Measurements from ENCODE around the gene NOSIP. TPM values are rescaled to one million over a fixed set of nuclear protein-coding genes. Genes with fewer than 3 reads are reported as not detected.

NOSIP gene
- polyA plus RNA-seq, 1 donor, result 61.9 TPM

- no peak for DNase-seq
These were observed 72.4 kb downstream of the NOSIP start for GRCh38 chr19:49507803-49508494.

GRCh38 chr19:49506575-49507105 lies 73.7 kb downstream of the NOSIP start:
- no peak for DNase-seq

Other genes with a start within 250 kb of the NOSIP start
- gene CD37, start 245.2 kb downstream of the NOSIP start, polyA plus RNA-seq (ENCODE audit: insufficient read length), result 53.3 TPM
- gene TEAD2, start 218.1 kb downstream of the NOSIP start, polyA plus RNA-seq (ENCODE audit: insufficient read length), result 92.8 TPM
- gene DKKL1, start 216.7 kb downstream of the NOSIP start, polyA plus RNA-seq (ENCODE audit: insufficient read length), result 5.0 TPM
- 0.17 TPM for gene KASH5, start 192.3 kb downstream of the NOSIP start, polyA plus RNA-seq (ENCODE audit: insufficient read length)
- gene PTH2, start 157.1 kb downstream of the NOSIP start, polyA plus RNA-seq (ENCODE audit: insufficient read length), result not detected
- gene GFY, start 155.2 kb downstream of the NOSIP start, polyA plus RNA-seq (ENCODE audit: insufficient read length), result not detected
- gene SLC17A7, start 139.0 kb downstream of the NOSIP start, polyA plus RNA-seq (ENCODE audit: insufficient read length), result 0.43 TPM
- gene PIH1D1, start 128.7 kb downstream of the NOSIP start, polyA plus RNA-seq (ENCODE audit: insufficient read length), result 91.6 TPM
- 16.6 TPM for gene ALDH16A1, start 127.3 kb downstream of the NOSIP start, polyA plus RNA-seq (ENCODE audit: insufficient read length)
- gene FLT3LG, start 106.3 kb downstream of the NOSIP start, polyA plus RNA-seq (ENCODE audit: insufficient read length), result 3.3 TPM
- gene RPL13A, start 92.9 kb downstream of the NOSIP start, polyA plus RNA-seq (ENCODE audit: insufficient read length), result 2,088 TPM
- 2,367 TPM for gene RPS11, start 84.1 kb downstream of the NOSIP start, polyA plus RNA-seq (ENCODE audit: insufficient read length)
- gene FCGRT, start 67.9 kb downstream of the NOSIP start, polyA plus RNA-seq (ENCODE audit: insufficient read length), result 222 TPM
- gene RCN3, start 52.6 kb downstream of the NOSIP start, polyA plus RNA-seq (ENCODE audit: insufficient read length), result 14.6 TPM
- 7.3 TPM for gene PRRG2, start 760 bp upstream of the NOSIP start, polyA plus RNA-seq (ENCODE audit: insufficient read length)
- 20.7 TPM for gene PRR12, start 10.6 kb upstream of the NOSIP start, polyA plus RNA-seq (ENCODE audit: insufficient read length)
- gene RRAS, start 59.6 kb upstream of the NOSIP start, polyA plus RNA-seq (ENCODE audit: insufficient read length), result 16.2 TPM
- gene SCAF1, start 61.7 kb upstream of the NOSIP start, polyA plus RNA-seq (ENCODE audit: insufficient read length), result 28.7 TPM
- 53.2 TPM for gene IRF3, start 85.3 kb upstream of the NOSIP start, polyA plus RNA-seq (ENCODE audit: insufficient read length)
- gene BCL2L12, start 85.4 kb upstream of the NOSIP start, polyA plus RNA-seq (ENCODE audit: insufficient read length), result 20.7 TPM
- gene PRMT1, start 96.7 kb upstream of the NOSIP start, polyA plus RNA-seq (ENCODE audit: insufficient read length), result 202 TPM
- 1.3 TPM for gene ADM5, start 109.0 kb upstream of the NOSIP start, polyA plus RNA-seq (ENCODE audit: insufficient read length)
- 11.5 TPM for gene CPT1C, start 110.6 kb upstream of the NOSIP start, polyA plus RNA-seq (ENCODE audit: insufficient read length)
- gene TSKS, start 182.8 kb upstream of the NOSIP start, polyA plus RNA-seq (ENCODE audit: insufficient read length), result 0.08 TPM
- gene AP2A1, start 186.4 kb upstream of the NOSIP start, polyA plus RNA-seq (ENCODE audit: insufficient read length), result 52.9 TPM
- gene FUZ, start 232.7 kb upstream of the NOSIP start, polyA plus RNA-seq (ENCODE audit: insufficient read length), result 33.9 TPM
- gene MED25, start 237.7 kb upstream of the NOSIP start, polyA plus RNA-seq (ENCODE audit: insufficient read length), result 71.9 TPM

All from left kidney (tissue), 2 donors.